Cardiac fibroblast (primary cell): Measurements from ENCODE around the gene LNX1.
A peak's percentile ranks its signal among the peaks of the same experiment; 100 is the strongest.

Source experiments
- DNase-seq, 2 donors: peaks; one replicate each; pipeline versions ENCODE4 v3.0.0 to v3.0.0-alpha.2; 2010; ENCODE audit warnings: low read depth in 2 of 2
- H3K4me3 ChIP-seq, 2 donors: replicated peaks in 1 of 2; 1 replicate in 1 of 2; 2 replicates in 1 of 2; pipeline ENCODE4 v1.5.1; 2011; ENCODE audit warnings: low read depth in 2 of 2, low read length in 2 of 2, mild to moderate bottlenecking in 2 of 2, moderate library complexity in 1 of 2
- TF ChIP-seq, protein P1 (sequence below): IDR thresholded peaks from one replicate; pipeline ENCODE4 v1.5.1; 2011; ENCODE audit warnings: low read depth, mild to moderate bottlenecking, low read length, inconsistent platforms

Gene LNX1

DNA sequence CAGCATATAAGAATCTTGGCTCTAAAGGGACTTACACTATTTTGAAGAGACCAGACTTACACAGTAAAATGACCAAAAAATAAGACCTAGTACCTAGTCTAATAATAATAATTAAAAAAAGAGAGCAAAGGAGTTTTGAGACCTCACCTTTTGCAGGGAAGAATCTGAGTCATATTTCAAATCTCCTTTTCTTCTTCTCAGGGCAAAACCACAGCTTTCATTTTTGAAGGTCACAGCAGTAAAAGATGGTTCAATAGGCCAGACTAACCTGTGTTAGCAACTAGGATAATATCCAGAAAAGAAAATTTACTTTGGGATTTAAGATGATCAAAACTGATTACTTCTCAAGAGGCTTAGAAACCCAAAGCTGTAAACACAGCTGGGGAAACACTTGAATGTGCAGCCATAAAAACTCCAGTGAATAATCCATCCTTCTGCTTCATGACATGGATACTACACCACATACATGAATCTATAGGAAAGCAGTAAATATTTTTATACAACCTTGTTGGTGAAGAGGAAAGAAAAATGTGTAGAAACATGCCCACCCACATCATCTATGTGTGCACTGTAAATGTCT lies 25.9 kb upstream of the LNX1 start:
- H3K4me3 ChIP-seq = no peak overlapping the region
- TF ChIP-seq, protein P1, sequence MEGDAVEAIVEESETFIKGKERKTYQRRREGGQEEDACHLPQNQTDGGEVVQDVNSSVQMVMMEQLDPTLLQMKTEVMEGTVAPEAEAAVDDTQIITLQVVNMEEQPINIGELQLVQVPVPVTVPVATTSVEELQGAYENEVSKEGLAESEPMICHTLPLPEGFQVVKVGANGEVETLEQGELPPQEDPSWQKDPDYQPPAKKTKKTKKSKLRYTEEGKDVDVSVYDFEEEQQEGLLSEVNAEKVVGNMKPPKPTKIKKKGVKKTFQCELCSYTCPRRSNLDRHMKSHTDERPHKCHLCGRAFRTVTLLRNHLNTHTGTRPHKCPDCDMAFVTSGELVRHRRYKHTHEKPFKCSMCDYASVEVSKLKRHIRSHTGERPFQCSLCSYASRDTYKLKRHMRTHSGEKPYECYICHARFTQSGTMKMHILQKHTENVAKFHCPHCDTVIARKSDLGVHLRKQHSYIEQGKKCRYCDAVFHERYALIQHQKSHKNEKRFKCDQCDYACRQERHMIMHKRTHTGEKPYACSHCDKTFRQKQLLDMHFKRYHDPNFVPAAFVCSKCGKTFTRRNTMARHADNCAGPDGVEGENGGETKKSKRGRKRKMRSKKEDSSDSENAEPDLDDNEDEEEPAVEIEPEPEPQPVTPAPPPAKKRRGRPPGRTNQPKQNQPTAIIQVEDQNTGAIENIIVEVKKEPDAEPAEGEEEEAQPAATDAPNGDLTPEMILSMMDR = no peak
- DNase-seq = no peak

DNA sequence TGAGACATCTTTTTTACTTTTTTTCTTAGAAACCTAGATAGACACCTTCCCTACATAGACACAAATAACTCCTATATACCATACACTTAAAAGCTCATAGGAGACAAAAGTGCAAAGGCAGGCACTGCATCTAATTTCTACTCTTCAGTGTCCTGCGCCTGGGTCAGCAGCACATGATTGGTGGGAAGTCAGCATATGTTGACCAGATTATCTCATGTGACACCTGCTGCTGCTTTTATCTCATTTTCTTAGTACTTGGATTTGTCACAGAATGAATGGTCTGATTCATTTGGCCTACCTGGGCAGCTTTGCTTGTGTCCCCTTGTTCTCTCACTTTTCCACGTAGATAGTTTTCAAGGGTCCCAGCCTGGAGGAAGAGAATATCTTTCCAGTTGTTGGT lies 24.9 kb upstream of the LNX1 start:
- no peak overlapping the region for H3K4me3 ChIP-seq
- TF ChIP-seq, protein P1 = no peak
- no peak for DNase-seq

- no peak for DNase-seq
- H3K4me3 ChIP-seq = no peak overlapping the region
- TF ChIP-seq, protein P1 = no peak
Observed at GRCh38 chr4:53614591-53614990, 23.3 kb upstream of the LNX1 start.

GRCh38 chr4:53613428-53613827 lies 22.1 kb upstream of the LNX1 start:
- no peak for DNase-seq
- TF ChIP-seq, protein P1 = no peak
- no peak overlapping the region for H3K4me3 ChIP-seq

DNA sequence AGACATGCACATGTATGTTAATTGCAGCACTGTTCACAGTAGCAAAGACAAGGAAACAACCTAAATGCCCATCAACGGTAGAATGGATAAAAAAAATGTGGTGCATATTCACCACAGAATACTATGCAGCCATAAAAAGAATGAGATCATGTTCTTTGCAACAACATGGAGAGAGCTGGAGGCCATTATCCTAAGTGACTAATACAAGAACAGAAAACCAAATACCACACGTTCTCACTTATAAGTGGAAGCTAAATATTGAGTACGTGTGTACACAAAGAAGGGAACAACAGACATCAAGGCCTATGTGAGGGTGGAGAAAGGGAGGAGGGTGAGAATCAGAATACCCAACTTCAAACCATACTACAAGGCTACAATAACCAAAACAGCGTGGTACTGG lies 17.4 kb upstream of the LNX1 start:
- H3K4me3 ChIP-seq = no peak overlapping the region
- no peak for DNase-seq
- TF ChIP-seq, protein P1 = no peak

DNA sequence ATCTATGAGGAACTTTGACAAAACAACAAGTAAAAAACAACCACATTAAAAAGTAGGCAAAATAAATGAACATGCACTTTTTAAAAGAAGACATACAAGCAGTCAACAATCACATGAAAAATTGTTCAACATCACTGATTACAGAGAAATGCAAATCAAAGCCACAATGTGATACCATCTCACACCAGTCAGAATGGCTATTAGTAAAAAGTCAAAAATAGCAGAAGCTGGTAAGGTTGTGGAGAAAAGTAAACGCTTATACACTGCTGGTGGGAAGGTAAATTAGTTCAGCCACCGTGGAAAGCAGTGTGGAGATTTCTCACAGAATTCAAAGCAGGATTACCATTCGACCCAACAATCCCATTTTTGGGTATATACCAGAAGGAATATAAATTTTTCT lies 17.0 kb upstream of the LNX1 start:
- H3K4me3 ChIP-seq = no peak overlapping the region
- DNase-seq = no peak
- TF ChIP-seq, protein P1 = no peak

DNA sequence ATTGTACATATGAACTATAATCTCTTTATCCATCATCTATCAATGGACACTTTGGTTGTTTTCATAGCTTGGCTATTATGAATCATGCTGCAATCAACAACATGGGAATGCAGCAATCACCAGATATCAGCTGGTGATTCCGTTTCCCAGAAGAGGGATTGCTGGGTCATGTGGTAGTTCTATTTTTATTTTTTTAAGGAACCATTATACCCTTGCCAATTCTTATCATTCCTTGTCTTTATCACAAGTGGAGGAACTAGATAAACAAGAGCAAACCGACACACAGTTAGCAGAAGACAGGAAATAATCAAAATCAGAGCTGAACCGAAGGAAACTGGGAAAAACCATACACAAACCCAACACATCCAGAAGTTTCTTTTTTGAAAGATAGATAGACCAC lies 14.5 kb upstream of the LNX1 start:
- H3K4me3 ChIP-seq = no peak overlapping the region
- TF ChIP-seq, protein P1 = no peak
- DNase-seq = peak in 1 of 2 donors; percentile 73
